Fibroblast of skin of right quadriceps (primary cell): Measurements from ENCODE around the gene ATXN1.

Experiments used
- DNase-seq: peaks from one replicate; pipeline ENCODE4 v3.0.0-alpha.2; 2013

The ATXN1 gene

GRCh38 chr6:16670617-16671051 lies 90.6 kb downstream of the ATXN1 start:
- DNase-seq, result no peak

- DNase-seq, result no peak
Measured at GRCh38 chr6:16670183-16670582, 91.1 kb downstream of the ATXN1 start.

- DNase-seq, result peak; percentile 87
Measured at GRCh38 chr6:16669227-16669626, 92.0 kb downstream of the ATXN1 start.

GRCh38 chr6:16667509-16667908 lies 93.8 kb downstream of the ATXN1 start:
- no peak for DNase-seq

- DNase-seq, result no peak
Measured at GRCh38 chr6:16665992-16666391, 95.3 kb downstream of the ATXN1 start.

GRCh38 chr6:16665182-16665581 lies 96.1 kb downstream of the ATXN1 start:
- no peak for DNase-seq

GRCh38 chr6:16663901-16664300 lies 97.4 kb downstream of the ATXN1 start:
- peak; percentile 73 for DNase-seq

GRCh38 chr6:16660157-16660497 lies 101.1 kb downstream of the ATXN1 start:
- no peak for DNase-seq

- DNase-seq, result no peak
Measured at GRCh38 chr6:16659466-16660156, 101.6 kb downstream of the ATXN1 start.

GRCh38 chr6:16658348-16659034 lies 102.8 kb downstream of the ATXN1 start:
- DNase-seq, result no peak

GRCh38 chr6:16657768-16658167 lies 103.5 kb downstream of the ATXN1 start:
- DNase-seq, result no peak

GRCh38 chr6:16656451-16656850 lies 104.8 kb downstream of the ATXN1 start:
- DNase-seq, result no peak

GRCh38 chr6:16654701-16655100 lies 106.6 kb downstream of the ATXN1 start:
- no peak for DNase-seq

GRCh38 chr6:16653226-16653625 lies 108.0 kb downstream of the ATXN1 start:
- DNase-seq, result no peak

- no peak for DNase-seq
Measured at GRCh38 chr6:16651871-16652270, 109.4 kb downstream of the ATXN1 start.

- DNase-seq, result no peak
Measured at GRCh38 chr6:16649890-16650289, 111.4 kb downstream of the ATXN1 start.

- DNase-seq, result no peak
Measured at GRCh38 chr6:16649241-16649640, 112.0 kb downstream of the ATXN1 start.

- DNase-seq, result no peak
Measured at GRCh38 chr6:16648003-16648402, 113.3 kb downstream of the ATXN1 start.

- DNase-seq, result no peak
Measured at GRCh38 chr6:16647422-16647821, 113.8 kb downstream of the ATXN1 start.

- no peak for DNase-seq
Measured at GRCh38 chr6:16644540-16645250, 116.6 kb downstream of the ATXN1 start.

GRCh38 chr6:16639684-16640480 lies 121.4 kb downstream of the ATXN1 start:
- peak; percentile 88 for DNase-seq

- peak; percentile 42 for DNase-seq
Measured at GRCh38 chr6:16637635-16638034, 123.6 kb downstream of the ATXN1 start.
